ENCODE measurements around the gene ABHD17A. TPM values are rescaled to one million over a fixed set of nuclear protein-coding genes. Genes with fewer than 3 reads are reported as not detected.

ABHD17A gene
- total and polyA plus RNA-seq, 2 donors (not counting 1 experiment from before 2014, with no cell fraction given) = 63.1 to 134 TPM

- DNase-seq (no peak), ATAC-seq (ENCODE audit: low read depth) (no peak)
- H3K9me3 Mint-ChIP-seq (ENCODE audit: insufficient read depth) = no peaks in the 10 kb centered on the region
- peaks cover 3% of the 10 kb centered on the region for H3K79me2 ChIP-seq (ENCODE audit: control insufficient read depth, insufficient read depth, low read length)
- H3K36me3 ChIP-seq (replicated peaks in 1 of 2; ENCODE audit: control extremely low read depth in 1 of 2, control insufficient read depth in 1 of 2, extremely low read depth in 1 of 2, insufficient read depth in 2 of 2, low read length in 1 of 2) = peaks cover 2 to 48% of the 10 kb centered on the region in 2 experiments
- no peaks in the 10 kb centered on the region for H3K4me1 Mint-ChIP-seq
- H3K9ac ChIP-seq (ENCODE audit: low read length) = no peak overlapping the region
- CTCF ChIA-PET = no interaction called here
- no peak overlapping the region for H3K27ac Mint-ChIP-seq
- POLR2A ChIA-PET = no interaction called here
- no peaks in the 10 kb centered on the region for H3K27me3 Mint-ChIP-seq
- 95% methylated on average over 15 of the region's 19 CpGs for WGBS (ENCODE audit: insufficient coverage)
- no peak overlapping the region for H2AFZ ChIP-seq (ENCODE audit: insufficient read depth, low read depth, low read length, poor library complexity, severe bottlenecking)
- H3K4me3 Mint-ChIP-seq = no peak overlapping the region
- peaks cover 1% of the 10 kb centered on the region for H4K20me1 ChIP-seq (ENCODE audit: control insufficient read depth, insufficient read depth, low read length, poor library complexity, severe bottlenecking)
- no peak overlapping the region for H3K4me3 ChIP-seq (ENCODE audit: control extremely low read depth in 1 of 5, extremely low read depth in 1 of 5, insufficient read depth in 1 of 5, low read depth in 2 of 5, low read length in 4 of 5)
- intact Hi-C loops (cut with micrococcal nuclease) = no loop called here
- TF ChIP-seq, protein P1, sequence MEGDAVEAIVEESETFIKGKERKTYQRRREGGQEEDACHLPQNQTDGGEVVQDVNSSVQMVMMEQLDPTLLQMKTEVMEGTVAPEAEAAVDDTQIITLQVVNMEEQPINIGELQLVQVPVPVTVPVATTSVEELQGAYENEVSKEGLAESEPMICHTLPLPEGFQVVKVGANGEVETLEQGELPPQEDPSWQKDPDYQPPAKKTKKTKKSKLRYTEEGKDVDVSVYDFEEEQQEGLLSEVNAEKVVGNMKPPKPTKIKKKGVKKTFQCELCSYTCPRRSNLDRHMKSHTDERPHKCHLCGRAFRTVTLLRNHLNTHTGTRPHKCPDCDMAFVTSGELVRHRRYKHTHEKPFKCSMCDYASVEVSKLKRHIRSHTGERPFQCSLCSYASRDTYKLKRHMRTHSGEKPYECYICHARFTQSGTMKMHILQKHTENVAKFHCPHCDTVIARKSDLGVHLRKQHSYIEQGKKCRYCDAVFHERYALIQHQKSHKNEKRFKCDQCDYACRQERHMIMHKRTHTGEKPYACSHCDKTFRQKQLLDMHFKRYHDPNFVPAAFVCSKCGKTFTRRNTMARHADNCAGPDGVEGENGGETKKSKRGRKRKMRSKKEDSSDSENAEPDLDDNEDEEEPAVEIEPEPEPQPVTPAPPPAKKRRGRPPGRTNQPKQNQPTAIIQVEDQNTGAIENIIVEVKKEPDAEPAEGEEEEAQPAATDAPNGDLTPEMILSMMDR (IDR thresholded peaks at IDR 0.05) = no peak
- no peak for TF ChIP-seq EZH2 (IDR thresholded peaks at IDR 0.05; ENCODE audit: borderline replicate concordance, insufficient read depth, low read depth, low read length, poor library complexity, severe bottlenecking)
- no peaks in the 10 kb centered on the region for H3K27me3 ChIP-seq (replicated peaks in 1 of 4; ENCODE audit: control extremely low read depth in 1 of 4, control insufficient read depth in 3 of 4, insufficient read depth in 4 of 4, low read length in 3 of 4)
- H3K9me3 ChIP-seq (ENCODE audit: control extremely low read depth in 1 of 3, control insufficient read depth in 2 of 3, insufficient read depth in 1 of 3, low read length in 2 of 3) = peaks cover 0 to 5% (median 0%) of the 10 kb centered on the region in 3 donors
- peaks cover 0 to 22% of the 10 kb centered on the region in 2 donors for H3K4me1 ChIP-seq (ENCODE audit: control insufficient read depth in 2 of 2, insufficient read depth in 2 of 2, low read length in 2 of 2)
- no peak overlapping the region for H3K4me2 ChIP-seq (replicated peaks; ENCODE audit: low read depth, low read length, poor library complexity, severe bottlenecking)
- H3K27ac ChIP-seq (ENCODE audit: low read length in 2 of 2) = no peak overlapping the region
Observed at GRCh38 chr19:1921326-1921725, 36.0 kb upstream of the ABHD17A start.

DNA sequence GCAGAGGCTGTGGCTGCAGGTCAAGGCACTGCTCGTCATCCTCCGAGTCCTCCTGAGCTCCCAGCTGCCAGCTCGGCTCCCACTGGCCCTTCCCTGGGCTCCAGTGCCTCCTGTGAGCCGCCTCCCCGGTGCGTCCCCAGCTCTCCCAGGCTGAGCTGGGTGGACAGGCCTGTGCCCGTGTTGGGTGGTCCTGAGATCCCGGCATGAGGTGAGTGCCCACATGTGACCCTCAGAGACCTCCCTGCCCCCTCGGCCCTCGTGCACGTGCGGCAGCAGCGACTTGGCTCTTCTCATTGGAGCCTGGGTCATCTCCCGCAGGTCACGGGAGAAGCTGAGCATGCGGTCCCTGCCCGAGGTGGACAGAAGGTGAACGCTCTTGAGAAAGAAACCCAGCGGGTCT is 35.3 kb upstream of the ABHD17A start:
- peaks cover 2 to 48% of the 10 kb centered on the region in 2 experiments for H3K36me3 ChIP-seq (replicated peaks in 1 of 2; ENCODE audit: control extremely low read depth in 1 of 2, control insufficient read depth in 1 of 2, extremely low read depth in 1 of 2, insufficient read depth in 2 of 2, low read length in 1 of 2)
- DNase-seq (no peak), ATAC-seq (ENCODE audit: low read depth) (no peak)
- peaks cover 0 to 5% (median 0%) of the 10 kb centered on the region in 3 donors for H3K9me3 ChIP-seq (ENCODE audit: control extremely low read depth in 1 of 3, control insufficient read depth in 2 of 3, insufficient read depth in 1 of 3, low read length in 2 of 3)
- POLR2A ChIA-PET = no interaction called here
- WGBS (ENCODE audit: insufficient coverage) = 97% methylated on average over 19 of the region's 19 CpGs
- Mint-ChIP-seq H3K27me3 (no peaks in the 10 kb centered on the region), H3K4me3 (no peak overlapping the region), H3K9me3 (ENCODE audit: insufficient read depth) (no peaks in the 10 kb centered on the region), H3K4me1 (no peaks in the 10 kb centered on the region), H3K27ac (no peak overlapping the region)
- peaks cover 3% of the 10 kb centered on the region for H3K79me2 ChIP-seq (ENCODE audit: control insufficient read depth, insufficient read depth, low read length)
- CTCF ChIA-PET = interaction anchor here (1.1 kb wide), 1 partner anchor 15 kb away, joined by 3 read pairs; the partner anchor contains the start of genes ADAT3 and SCAMP4
- no peak overlapping the region for H3K4me2 ChIP-seq (replicated peaks; ENCODE audit: low read depth, low read length, poor library complexity, severe bottlenecking)
- peaks cover 7% of the 10 kb centered on the region for H4K20me1 ChIP-seq (ENCODE audit: control insufficient read depth, insufficient read depth, low read length, poor library complexity, severe bottlenecking)
- no peak overlapping the region for H3K9ac ChIP-seq (ENCODE audit: low read length)
- H3K27me3 ChIP-seq (replicated peaks in 1 of 4; ENCODE audit: control extremely low read depth in 1 of 4, control insufficient read depth in 3 of 4, insufficient read depth in 4 of 4, low read length in 3 of 4) = no peaks in the 10 kb centered on the region
- intact Hi-C loops (cut with micrococcal nuclease) = no loop called here
- H3K4me1 ChIP-seq (ENCODE audit: control insufficient read depth in 2 of 2, insufficient read depth in 2 of 2, low read length in 2 of 2) = peaks cover 0 to 22% of the 10 kb centered on the region in 2 donors
- no peak overlapping the region for H2AFZ ChIP-seq (ENCODE audit: insufficient read depth, low read depth, low read length, poor library complexity, severe bottlenecking)
- no peak overlapping the region for H3K4me3 ChIP-seq (ENCODE audit: control extremely low read depth in 1 of 5, extremely low read depth in 1 of 5, insufficient read depth in 1 of 5, low read depth in 2 of 5, low read length in 4 of 5)
- TF ChIP-seq, protein P1 (IDR thresholded peaks at IDR 0.05) = no peak
- TF ChIP-seq EZH2 (IDR thresholded peaks at IDR 0.05; ENCODE audit: borderline replicate concordance, insufficient read depth, low read depth, low read length, poor library complexity, severe bottlenecking) = no peak
- no peak overlapping the region for H3K27ac ChIP-seq (ENCODE audit: low read length in 2 of 2)

Data from B cell (primary cell).